GM12872 (cell line): ENCODE measurements around the gene CALU.

ENCODE experiments used
- TF ChIP-seq, protein P1 (sequence below): IDR thresholded peaks from 3 replicates; pipeline ENCODE4 v1.5.1; 2011; ENCODE audit warnings: low read depth, mild to moderate bottlenecking, low read length, moderate library complexity; ENCODE audit not compliant: insufficient read depth

Gene CALU

DNA sequence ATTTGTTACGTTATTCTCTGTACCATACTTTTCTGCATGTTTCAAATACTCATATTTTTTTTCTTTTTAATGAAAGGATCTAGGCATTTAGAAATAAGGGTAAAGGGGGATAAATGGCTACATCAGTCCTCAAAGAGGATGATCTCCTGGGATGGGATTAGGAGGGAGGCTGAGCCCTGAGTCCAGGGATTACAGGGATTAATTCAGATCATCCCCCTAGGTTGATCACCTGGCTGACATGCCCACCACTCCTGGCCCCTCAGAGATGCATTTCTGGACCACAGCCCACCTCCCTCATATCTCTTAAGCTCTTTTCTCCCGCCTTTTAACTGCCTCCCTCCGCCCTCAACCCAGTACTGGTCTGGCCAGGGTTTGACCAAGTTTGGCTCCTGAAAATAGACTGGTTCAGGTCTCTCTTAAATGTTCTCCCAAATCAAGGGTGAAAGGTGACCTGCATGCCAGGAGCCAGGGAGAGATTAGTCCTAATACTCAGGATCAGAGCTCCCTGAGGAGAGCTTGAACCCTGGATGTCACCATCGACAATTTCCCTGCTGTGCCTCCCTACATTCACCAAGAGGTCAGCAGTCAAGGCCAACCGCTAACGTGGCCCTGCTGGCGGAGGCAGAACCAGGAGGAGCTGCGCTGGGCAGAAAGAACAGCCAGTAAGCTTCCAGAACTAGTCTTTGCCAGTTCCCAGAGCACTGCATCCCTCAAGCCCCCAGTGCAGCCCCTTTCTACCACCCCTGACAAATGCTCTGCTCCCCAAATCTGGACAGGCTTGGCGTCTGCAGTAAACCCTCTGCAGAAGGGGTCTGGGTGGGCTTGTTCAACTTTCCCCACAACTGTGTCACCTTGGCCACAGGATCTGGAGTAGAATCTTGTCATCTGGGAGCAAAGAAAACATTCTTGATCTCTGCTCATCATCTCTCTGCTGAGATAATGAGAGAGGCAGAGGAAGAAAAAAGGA, 49.6 kb downstream of the CALU start:
- TF ChIP-seq, protein P1, sequence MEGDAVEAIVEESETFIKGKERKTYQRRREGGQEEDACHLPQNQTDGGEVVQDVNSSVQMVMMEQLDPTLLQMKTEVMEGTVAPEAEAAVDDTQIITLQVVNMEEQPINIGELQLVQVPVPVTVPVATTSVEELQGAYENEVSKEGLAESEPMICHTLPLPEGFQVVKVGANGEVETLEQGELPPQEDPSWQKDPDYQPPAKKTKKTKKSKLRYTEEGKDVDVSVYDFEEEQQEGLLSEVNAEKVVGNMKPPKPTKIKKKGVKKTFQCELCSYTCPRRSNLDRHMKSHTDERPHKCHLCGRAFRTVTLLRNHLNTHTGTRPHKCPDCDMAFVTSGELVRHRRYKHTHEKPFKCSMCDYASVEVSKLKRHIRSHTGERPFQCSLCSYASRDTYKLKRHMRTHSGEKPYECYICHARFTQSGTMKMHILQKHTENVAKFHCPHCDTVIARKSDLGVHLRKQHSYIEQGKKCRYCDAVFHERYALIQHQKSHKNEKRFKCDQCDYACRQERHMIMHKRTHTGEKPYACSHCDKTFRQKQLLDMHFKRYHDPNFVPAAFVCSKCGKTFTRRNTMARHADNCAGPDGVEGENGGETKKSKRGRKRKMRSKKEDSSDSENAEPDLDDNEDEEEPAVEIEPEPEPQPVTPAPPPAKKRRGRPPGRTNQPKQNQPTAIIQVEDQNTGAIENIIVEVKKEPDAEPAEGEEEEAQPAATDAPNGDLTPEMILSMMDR = no peak

DNA sequence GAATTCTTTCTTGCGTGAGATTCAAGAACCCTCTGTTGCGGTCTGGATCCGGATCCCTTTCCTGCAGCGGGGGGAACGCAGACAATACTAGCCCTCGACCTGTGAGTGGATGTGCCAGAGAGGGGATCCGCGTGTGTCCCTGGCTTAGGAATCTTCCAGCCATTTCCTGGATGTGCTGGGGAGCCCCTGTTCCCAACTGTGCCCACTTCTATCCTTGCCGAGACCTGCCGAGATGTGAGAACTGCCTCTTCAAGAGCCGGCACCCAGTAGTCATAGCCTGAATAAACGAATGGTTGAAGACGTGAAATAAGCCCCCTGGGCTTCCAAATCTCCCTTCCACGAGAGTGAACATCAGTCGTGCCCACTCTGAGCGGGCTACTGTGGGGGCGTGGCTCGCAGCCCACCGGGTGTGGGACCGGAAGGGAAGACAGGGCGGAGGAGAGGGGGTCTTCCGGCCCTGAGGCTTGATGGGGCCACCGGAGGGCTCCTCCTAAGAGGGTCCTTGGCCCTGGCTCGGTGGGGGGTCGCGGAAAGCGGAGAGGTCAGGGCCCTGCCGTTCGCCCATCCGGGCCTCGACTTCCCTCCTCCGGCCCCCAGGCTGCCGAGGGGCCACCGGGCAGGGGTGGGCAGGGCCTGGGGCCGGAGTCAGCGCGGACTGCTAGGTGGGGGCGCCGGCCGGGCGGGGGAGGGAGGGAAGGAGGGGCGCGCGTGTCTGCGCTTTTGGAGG, 51.3 kb downstream of the CALU start:
- TF ChIP-seq, protein P1 = no peak

DNA sequence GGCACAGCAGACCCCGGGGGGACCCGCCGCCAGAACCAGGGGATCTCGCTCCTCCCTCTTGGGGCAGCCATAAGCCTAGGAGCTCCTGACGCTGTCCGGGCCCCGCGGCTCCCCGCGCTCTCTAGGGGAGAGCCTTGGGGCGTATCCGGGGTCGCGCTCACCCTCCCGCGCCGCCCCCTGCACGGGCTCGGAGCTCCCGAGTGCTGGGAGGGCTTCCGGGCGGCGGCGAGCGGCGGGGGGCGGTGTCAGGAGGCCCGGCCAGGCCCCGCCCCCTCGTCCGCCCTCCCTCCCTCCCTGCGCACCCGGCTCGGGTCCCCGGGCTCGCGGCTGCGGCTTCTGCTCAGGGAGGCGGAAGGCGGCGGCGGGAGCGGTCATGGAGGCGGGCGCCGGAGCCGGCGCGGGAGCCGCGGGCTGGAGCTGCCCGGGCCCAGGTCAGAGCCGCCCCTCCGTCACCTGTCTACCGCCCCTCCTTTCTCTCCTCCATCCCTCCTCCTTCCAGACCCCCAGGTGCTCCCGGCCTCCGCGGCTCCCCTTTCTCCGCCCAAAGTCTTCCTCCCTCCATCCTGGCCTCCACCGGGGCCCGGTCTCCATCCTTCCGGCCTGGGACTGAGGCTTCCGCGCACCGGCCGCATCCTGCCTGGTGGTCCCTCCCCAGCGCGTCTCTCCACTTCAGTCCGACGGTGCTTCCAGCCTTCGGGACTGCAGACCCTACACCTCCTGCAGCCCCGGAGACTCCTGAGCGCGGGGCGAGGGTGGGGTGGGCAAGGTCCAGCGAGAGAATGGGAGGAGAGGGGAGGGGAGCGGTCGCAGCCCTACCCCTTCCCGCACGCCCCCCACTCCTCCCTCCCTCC, 52.2 kb downstream of the CALU start, which contains the start of gene CCDC136:
CCDC136 (plus strand) TSS at position 848 of the 851 bp plus-strand sequence. CDS start 444 bp downstream, outside the sequence.
- TF ChIP-seq, protein P1 = no peak

DNA sequence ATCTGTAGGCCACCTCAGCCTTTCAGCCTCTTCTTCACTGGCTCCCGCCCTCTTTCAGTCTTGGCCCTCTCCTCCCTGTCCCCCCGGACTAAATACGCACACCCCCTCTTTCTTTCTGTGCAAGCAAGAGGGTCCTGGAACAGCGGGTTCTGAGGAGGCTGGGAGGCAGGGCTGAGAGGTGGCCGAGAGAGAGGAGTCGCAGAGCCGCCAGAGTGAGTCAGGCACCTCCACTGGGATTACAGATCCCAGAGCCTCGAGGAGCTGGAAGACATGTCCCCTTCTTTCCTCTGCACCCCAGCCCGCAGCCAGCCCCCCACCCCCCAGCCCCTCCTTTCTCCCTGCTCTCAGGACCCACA, 52.8 kb downstream of the CALU start:
- TF ChIP-seq, protein P1 = no peak

DNA sequence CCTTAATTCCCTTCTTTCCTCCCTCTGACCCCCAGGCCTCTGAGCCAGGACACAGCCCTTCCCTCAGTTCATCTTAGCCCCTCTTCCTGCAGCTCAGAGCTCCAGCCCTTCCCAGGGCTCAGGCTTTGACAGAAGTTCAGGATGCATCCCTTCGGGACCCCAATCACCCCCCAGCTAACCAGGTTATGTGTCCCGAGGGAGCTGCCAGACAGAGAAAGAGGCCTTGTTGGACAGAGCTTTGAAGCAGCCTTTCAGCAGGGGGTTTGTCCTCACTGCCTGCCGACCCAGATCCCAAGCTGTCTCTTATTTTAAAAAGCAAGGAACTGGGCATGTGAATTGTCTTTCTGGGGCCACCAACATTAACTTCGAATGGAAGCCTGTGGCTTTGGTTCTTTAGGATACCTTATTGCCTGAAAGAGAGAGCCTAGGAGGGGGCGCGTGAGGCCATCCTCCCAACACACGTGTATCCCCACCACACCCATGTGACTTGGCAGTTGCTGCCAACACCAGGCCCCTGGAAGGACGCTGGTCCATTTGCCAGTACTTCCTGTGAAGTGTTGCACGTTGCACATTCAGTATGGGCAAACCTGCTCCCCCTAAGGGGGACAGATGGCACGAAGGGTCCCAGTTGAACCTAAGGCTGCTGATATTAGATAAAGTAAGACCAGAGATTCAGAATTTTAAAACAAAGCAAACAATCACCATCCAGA, 53.5 kb downstream of the CALU start:
- TF ChIP-seq, protein P1 = no peak

DNA sequence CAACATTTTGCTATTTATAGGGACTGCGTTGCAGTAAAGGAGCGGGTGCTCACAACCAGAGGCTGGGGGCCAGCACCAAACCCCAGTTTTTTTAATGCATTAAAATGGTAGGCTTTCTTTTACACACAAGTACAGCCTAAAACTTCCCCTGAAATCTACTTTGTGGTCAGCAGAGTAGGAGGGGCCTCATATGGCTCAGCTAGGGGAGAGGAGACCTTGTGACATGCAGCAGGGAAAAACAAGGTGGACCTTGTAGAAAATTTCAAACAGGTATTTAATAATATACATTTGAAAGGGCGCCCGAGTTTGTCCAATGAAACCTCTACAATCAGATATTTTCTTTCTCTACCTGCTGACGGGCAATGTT, 54.0 kb downstream of the CALU start:
- TF ChIP-seq, protein P1 = no peak

DNA sequence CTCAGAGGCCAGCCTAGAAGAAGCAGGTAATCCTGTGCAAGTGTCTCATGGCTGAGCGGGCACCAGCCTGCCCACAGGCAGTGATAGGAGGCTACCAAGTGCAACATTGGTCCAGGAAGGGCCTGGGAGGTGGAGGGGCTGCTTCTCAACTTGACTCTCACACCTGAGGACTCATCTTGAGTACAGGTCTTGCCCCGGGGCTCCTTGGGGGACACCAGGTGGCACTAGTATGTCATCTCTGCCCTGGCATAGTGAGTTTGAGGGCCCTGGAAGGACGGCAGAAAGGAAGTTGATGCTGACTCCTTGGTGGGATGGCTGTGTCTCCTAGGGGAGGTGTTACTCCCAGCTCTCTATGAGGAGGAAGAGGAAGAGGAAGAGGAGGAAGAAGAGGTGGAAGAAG, 54.9 kb downstream of the CALU start:
- TF ChIP-seq, protein P1 = peak; percentile 48; the same call in 2 of the 3 replicates
